Neuron (in vitro differentiated cells): ENCODE results near the gene CAPN14.

ENCODE experiments used
- H2AFZ ChIP-seq: one replicate; pipeline ENCODE4 v1.6.1; 2013; ENCODE audit warnings: low read depth, mild to moderate bottlenecking, inconsistent platforms, low read length, moderate library complexity
- H3K27me3 ChIP-seq: one replicate; pipeline ENCODE4 v1.6.1; 2013; ENCODE audit warnings: low read length; ENCODE audit not compliant: insufficient read depth
- H3K36me3 ChIP-seq: one replicate; pipeline ENCODE4 v1.6.1; 2013; ENCODE audit warnings: low read length; ENCODE audit not compliant: insufficient read depth
- H3K4me1 ChIP-seq: one replicate; pipeline ENCODE4 v1.6.1; 2013; ENCODE audit warnings: low read length; ENCODE audit not compliant: insufficient read depth
- H3K4me3 ChIP-seq: 2 replicates; pipeline ENCODE4 v1.5.1; 2013; ENCODE audit warnings: mild to moderate bottlenecking, low read length, moderate library complexity
- H3K9me3 ChIP-seq: one replicate; pipeline ENCODE4 v1.6.1; 2013; ENCODE audit warnings: low read length

Gene CAPN14

GRCh38 chr2:31238126-31238905 is 21.0 kb upstream of the CAPN14 start:
- H3K36me3 ChIP-seq, result no peaks in the 10 kb centered on the region
- H3K9me3 ChIP-seq, result no peaks in the 10 kb centered on the region
- H2AFZ ChIP-seq, result no peak overlapping the region
- H3K4me1 ChIP-seq, result peaks cover 8% of the 10 kb centered on the region
- no peak overlapping the region for H3K4me3 ChIP-seq
- no peaks in the 10 kb centered on the region for H3K27me3 ChIP-seq

- Histone ChIP-seq H3K4me3 (no peak overlapping the region), H3K27me3 (no peaks in the 10 kb centered on the region), H3K4me1 (peaks cover 10% of the 10 kb centered on the region), H2AFZ (no peak overlapping the region), H3K9me3 (no peaks in the 10 kb centered on the region), H3K36me3 (no peaks in the 10 kb centered on the region)
Measured at GRCh38 chr2:31237348-31238017, 20.2 kb upstream of the CAPN14 start.

DNA sequence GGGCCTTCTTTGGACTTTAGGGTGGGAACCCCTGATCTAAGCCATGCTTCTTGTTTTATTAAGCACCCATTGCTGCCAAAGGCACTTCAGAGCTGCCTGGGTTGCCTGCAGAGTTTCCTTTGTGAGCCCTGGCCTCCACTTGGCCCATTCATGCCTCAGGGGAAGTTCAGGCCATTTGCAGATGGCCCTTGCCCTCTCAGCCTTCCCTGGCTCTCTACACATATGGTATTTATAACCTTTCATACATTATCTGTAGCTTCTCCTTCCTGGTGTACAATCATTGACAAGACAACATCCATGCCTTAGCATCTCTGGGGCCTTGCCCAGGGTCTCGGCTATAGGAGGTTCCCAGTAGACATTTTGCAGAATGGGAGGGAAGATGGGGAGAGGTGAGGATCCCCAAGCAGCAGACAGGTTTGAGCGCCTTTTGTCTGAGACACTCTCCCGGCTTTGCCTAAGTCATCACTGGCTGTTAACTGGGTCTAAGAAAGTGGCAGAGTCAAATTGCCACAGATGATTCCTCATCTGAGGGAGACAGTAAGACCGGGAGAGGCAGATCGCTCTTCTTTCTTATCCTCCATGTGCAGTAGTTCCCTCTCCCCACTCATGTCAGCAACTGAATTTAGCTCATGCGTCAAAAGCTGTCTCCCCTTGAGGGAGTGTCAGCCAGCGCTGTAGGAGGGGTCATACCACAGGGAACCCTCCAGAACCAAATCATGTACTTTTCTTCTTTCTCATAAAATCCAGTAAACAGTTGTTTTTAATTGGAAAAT is 19.3 kb upstream of the CAPN14 start:
- Histone ChIP-seq H3K9me3 (no peaks in the 10 kb centered on the region), H3K4me3 (no peak overlapping the region), H3K4me1 (peaks cover 10% of the 10 kb centered on the region), H2AFZ (no peak overlapping the region), H3K27me3 (no peaks in the 10 kb centered on the region), H3K36me3 (no peaks in the 10 kb centered on the region)

GRCh38 chr2:31235504-31235902 is 18.2 kb upstream of the CAPN14 start:
- Histone ChIP-seq H3K27me3 (no peaks in the 10 kb centered on the region), H3K36me3 (no peaks in the 10 kb centered on the region), H3K4me3 (no peak overlapping the region), H3K9me3 (no peaks in the 10 kb centered on the region), H3K4me1 (peaks cover 10% of the 10 kb centered on the region), H2AFZ (no peak overlapping the region)

DNA sequence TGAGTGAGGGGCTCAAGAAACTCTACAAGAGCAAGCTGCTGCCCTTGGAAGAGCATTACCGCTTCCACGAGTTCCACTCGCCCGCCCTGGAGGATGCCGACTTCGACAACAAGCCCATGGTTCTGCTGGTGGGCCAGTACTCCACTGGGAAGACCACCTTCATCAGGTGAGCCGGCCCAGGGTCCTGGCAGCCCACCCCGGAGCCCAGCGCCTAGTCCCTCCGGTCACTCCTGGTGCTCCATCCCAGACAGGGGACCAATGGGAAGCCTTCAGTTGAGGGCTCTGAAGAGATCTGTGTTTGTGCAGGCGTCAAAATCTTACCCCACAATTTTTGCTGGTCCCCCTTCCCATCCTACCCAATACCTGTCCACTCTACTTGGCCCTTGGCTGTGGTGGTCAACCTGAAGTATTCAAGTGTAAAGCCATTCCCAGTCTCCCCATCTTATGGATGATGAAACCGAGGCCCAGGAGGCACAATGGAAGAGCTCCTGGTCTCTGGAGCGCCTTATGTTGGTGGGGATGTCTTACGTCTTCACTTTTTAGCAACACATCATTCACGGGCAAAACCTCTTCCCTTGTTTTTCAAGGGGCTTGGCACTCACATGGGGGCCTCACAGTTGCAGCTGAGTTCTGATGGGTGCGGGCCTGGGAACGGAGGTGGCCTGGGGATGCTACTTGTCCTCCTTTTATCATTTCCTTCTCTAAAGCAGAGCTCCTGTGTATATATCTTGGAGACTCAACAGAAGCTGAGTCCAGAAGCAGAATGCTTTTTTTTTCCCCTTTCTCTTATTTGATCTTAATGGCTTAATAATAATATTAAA is 17.6 kb upstream of the CAPN14 start:
- H3K4me3 ChIP-seq, result peak overlapping the region; percentile 67
- no peaks in the 10 kb centered on the region for H3K36me3 ChIP-seq
- H2AFZ ChIP-seq, result peak overlapping the region; percentile 93
- no peaks in the 10 kb centered on the region for H3K9me3 ChIP-seq
- H3K27me3 ChIP-seq, result peaks cover 5% of the 10 kb centered on the region
- peaks cover 10% of the 10 kb centered on the region for H3K4me1 ChIP-seq

- Histone ChIP-seq H3K4me1 (peaks cover 10% of the 10 kb centered on the region), H3K4me3 (peak within 1 kb of the TSS; percentile 67), H3K27me3 (peaks cover 8% of the 10 kb centered on the region), H3K9me3 (no peaks in the 10 kb centered on the region), H3K36me3 (no peaks in the 10 kb centered on the region), H2AFZ (peak within 1 kb of the TSS; percentile 93)
Measured at GRCh38 chr2:31233741-31234682, 16.7 kb upstream of the CAPN14 start, which contains the start of gene EHD3. Gene EHD3 (plus strand): TSS chr2:31234152. CDS start chr2:31234622, 470 bp downstream.

GRCh38 chr2:31233231-31233630 is 15.9 kb upstream of the CAPN14 start:
- Histone ChIP-seq H3K4me3 (no peak overlapping the region), H2AFZ (no peak overlapping the region), H3K4me1 (peaks cover 10% of the 10 kb centered on the region), H3K9me3 (no peaks in the 10 kb centered on the region), H3K36me3 (no peaks in the 10 kb centered on the region), H3K27me3 (peaks cover 8% of the 10 kb centered on the region)

- H2AFZ ChIP-seq, result no peak overlapping the region
- H3K9me3 ChIP-seq, result no peaks in the 10 kb centered on the region
- H3K27me3 ChIP-seq, result peaks cover 11% of the 10 kb centered on the region
- H3K4me1 ChIP-seq, result peaks cover 10% of the 10 kb centered on the region
- no peak overlapping the region for H3K4me3 ChIP-seq
- H3K36me3 ChIP-seq, result no peaks in the 10 kb centered on the region
Measured at GRCh38 chr2:31232586-31232985, 15.3 kb upstream of the CAPN14 start.

- peaks cover 16% of the 10 kb centered on the region for H3K27me3 ChIP-seq
- no peak overlapping the region for H2AFZ ChIP-seq
- no peak overlapping the region for H3K4me3 ChIP-seq
- peaks cover 10% of the 10 kb centered on the region for H3K4me1 ChIP-seq
- no peaks in the 10 kb centered on the region for H3K36me3 ChIP-seq
- H3K9me3 ChIP-seq, result no peaks in the 10 kb centered on the region
Measured at GRCh38 chr2:31231571-31232302, 14.4 kb upstream of the CAPN14 start.

DNA sequence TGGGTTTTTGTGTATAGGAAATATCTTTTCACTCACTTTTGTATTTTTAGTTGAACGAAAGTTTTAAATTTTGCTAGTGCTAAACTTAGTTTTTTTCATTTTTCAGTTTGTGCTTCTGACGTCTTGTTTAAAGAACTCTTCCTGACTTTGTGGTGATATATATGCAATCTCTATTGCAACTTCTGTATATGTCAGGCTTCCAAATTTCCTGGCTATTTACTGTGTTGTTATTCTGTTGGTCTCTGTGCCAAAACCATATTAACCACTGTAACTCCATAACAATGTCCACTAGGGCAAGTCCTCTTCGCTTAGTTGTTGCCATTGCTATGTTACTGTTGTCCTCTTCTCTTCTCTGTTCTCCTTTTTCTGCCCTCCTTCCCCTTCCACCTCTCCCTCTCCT is 13.4 kb upstream of the CAPN14 start:
- Histone ChIP-seq H2AFZ (no peak overlapping the region), H3K9me3 (no peaks in the 10 kb centered on the region), H3K4me3 (no peak overlapping the region), H3K27me3 (peaks cover 21% of the 10 kb centered on the region), H3K36me3 (no peaks in the 10 kb centered on the region), H3K4me1 (peaks cover 10% of the 10 kb centered on the region)

- peaks cover 21% of the 10 kb centered on the region for H3K27me3 ChIP-seq
- H2AFZ ChIP-seq, result no peak overlapping the region
- no peaks in the 10 kb centered on the region for H3K9me3 ChIP-seq
- no peak overlapping the region for H3K4me3 ChIP-seq
- H3K4me1 ChIP-seq, result peaks cover 4% of the 10 kb centered on the region
- H3K36me3 ChIP-seq, result no peaks in the 10 kb centered on the region
Measured at GRCh38 chr2:31228717-31229116, 11.4 kb upstream of the CAPN14 start.
